Tibial nerve (tissue), 3 donors: ENCODE measurements around the gene CPA4.

Source experiments
- CTCF ChIP-seq, 5 experiments: fragments of 200-600 bp in 3 of 5; fragments of 450-650 bp in 2 of 5; sonication (generic) in 3 of 5; IDR thresholded peaks; one replicate each; pipeline ENCODE4 v1.5.1; 2016 to 2019; ENCODE audit warnings: antibody characterized with exemption in 5 of 5, mild to moderate bottlenecking in 3 of 5, moderate library complexity in 2 of 5
- POLR2A ChIP-seq, 2 donors: fragments of 450-650 bp; IDR thresholded peaks; one replicate each; pipeline ENCODE4 v1.6.1; 2017; ENCODE audit warnings: antibody characterized with exemption in 2 of 2, mild to moderate bottlenecking in 2 of 2, moderate library complexity in 2 of 2

- TF ChIP-seq POLR2A (IDR thresholded peaks at IDR 0.05): no peak
- TF ChIP-seq CTCF (IDR thresholded peaks at IDR 0.05): no peak
Measured at GRCh38 chr7:130266258-130266960, 26.6 kb upstream of the CPA4 start, which contains the start of gene CPA2.
